H9 (cell line): Measurements from ENCODE around the gene PTPN3. TPM values are rescaled to one million over a fixed set of nuclear protein-coding genes. Genes with fewer than 3 reads are reported as not detected.

ENCODE experiments used
- DNase-seq: peaks from one replicate; pipeline ENCODE4 v3.0.0-alpha.2; 2017
- H2AFZ ChIP-seq: one replicate; pipeline ENCODE4 v1.6.1; 2013; ENCODE audit warnings: mild to moderate bottlenecking, low read length, control low read depth, moderate library complexity
- H2AK5ac ChIP-seq: 2 replicates; pipeline ENCODE4 v1.6.1; 2013; ENCODE audit warnings: low read length, control low read depth, mixed read lengths; ENCODE audit not compliant: insufficient read length
- H2BK120ac ChIP-seq: one replicate; pipeline ENCODE4 v1.6.1; 2013; ENCODE audit warnings: low read depth, mild to moderate bottlenecking, low read length, control low read depth, inconsistent platforms; ENCODE audit not compliant: poor library complexity, severe bottlenecking
- H2BK12ac ChIP-seq: 2 replicates; pipeline ENCODE4 v1.6.1; 2013; ENCODE audit warnings: low read length, control low read depth, mixed read lengths, low read depth; ENCODE audit not compliant: insufficient read length
- H2BK15ac ChIP-seq: 2 replicates; pipeline ENCODE4 v1.6.1; 2013; ENCODE audit warnings: low read depth, low read length, control low read depth
- H2BK20ac ChIP-seq: one replicate; pipeline ENCODE4 v1.6.1; 2013; ENCODE audit warnings: low read depth, mild to moderate bottlenecking, low read length, control low read depth, inconsistent platforms; ENCODE audit not compliant: poor library complexity, severe bottlenecking
- H2BK5ac ChIP-seq: 2 replicates; pipeline ENCODE4 v1.6.1; 2013; ENCODE audit warnings: low read length, control low read depth, mixed read lengths; ENCODE audit not compliant: insufficient read length
- H3K14ac ChIP-seq: 2 replicates; pipeline ENCODE4 v1.6.1; 2013; ENCODE audit warnings: low read length, control low read depth; ENCODE audit not compliant: insufficient read depth
- H3K18ac ChIP-seq: 2 replicates; pipeline ENCODE4 v1.6.1; 2013; ENCODE audit warnings: low read depth, mild to moderate bottlenecking, mixed read lengths, low read length, control low read depth; ENCODE audit not compliant: insufficient read length
- H3K23ac ChIP-seq: 2 replicates; pipeline ENCODE4 v1.6.1; 2013; ENCODE audit warnings: low read length, control low read depth, mixed read lengths, low read depth; ENCODE audit not compliant: insufficient read length
- H3K23me2 ChIP-seq: 2 replicates; pipeline ENCODE4 v1.6.1; 2013; ENCODE audit warnings: low read depth, mild to moderate bottlenecking, mixed read lengths, low read length, control low read depth; ENCODE audit not compliant: insufficient read length, poor library complexity, severe bottlenecking
- H3K27ac ChIP-seq: 2 replicates; pipeline ENCODE4 v1.5.1; 2013; ENCODE audit warnings: low read length, control low read depth, mixed read lengths, low read depth; ENCODE audit not compliant: insufficient read length
- H3K27me3 ChIP-seq: 2 replicates; pipeline ENCODE4 v1.6.1; 2013; ENCODE audit warnings: low read length, control low read depth, inconsistent platforms; ENCODE audit not compliant: insufficient read depth
- H3K4ac ChIP-seq: 2 replicates; pipeline ENCODE4 v1.6.1; 2013; ENCODE audit warnings: low read depth, mild to moderate bottlenecking, control low read depth, inconsistent platforms, low read length, moderate library complexity
- H3K4me1 ChIP-seq: 2 replicates; pipeline ENCODE4 v1.6.1; 2013; ENCODE audit warnings: low read length, control low read depth, inconsistent platforms; ENCODE audit not compliant: insufficient read depth
- H3K4me2 ChIP-seq: 2 replicates; pipeline ENCODE4 v1.6.1; 2013; ENCODE audit warnings: low read length, control low read depth, mixed read lengths; ENCODE audit not compliant: insufficient read length, insufficient read depth
- H3K56ac ChIP-seq: 2 replicates; pipeline ENCODE4 v1.6.1; 2013; ENCODE audit warnings: low read depth, mild to moderate bottlenecking, mixed read lengths, low read length, control low read depth; ENCODE audit not compliant: insufficient read length
- H3K79me1 ChIP-seq: 2 replicates; pipeline ENCODE4 v1.6.1; 2013; ENCODE audit warnings: low read depth, mild to moderate bottlenecking, moderate library complexity, low read length, control low read depth, inconsistent platforms; ENCODE audit not compliant: insufficient read depth, poor library complexity, severe bottlenecking
- H3K79me2 ChIP-seq: 2 replicates; pipeline ENCODE4 v1.6.1; 2013; ENCODE audit warnings: low read length, control low read depth, inconsistent platforms; ENCODE audit not compliant: insufficient read depth
- H3K9ac ChIP-seq: 2 replicates; pipeline ENCODE4 v1.6.1; 2013; ENCODE audit warnings: low read length, control low read depth, mixed read lengths; ENCODE audit not compliant: insufficient read length; ENCODE audit errors: extremely low read depth
- H3K9me3 ChIP-seq: one replicate; pipeline ENCODE4 v1.6.1; 2013; ENCODE audit warnings: low read depth, low read length, inconsistent platforms; ENCODE audit not compliant: control insufficient read depth
- H3T11ph ChIP-seq: one replicate; pipeline ENCODE4 v1.6.1; 2013; ENCODE audit warnings: mild to moderate bottlenecking, low read length, control low read depth, inconsistent platforms
- H4K20me1 ChIP-seq: one replicate; pipeline ENCODE4 v1.6.1; 2013; ENCODE audit not compliant: control insufficient read depth, insufficient read length, insufficient read depth
- H4K5ac ChIP-seq: 2 replicates; pipeline ENCODE4 v1.6.1; 2013; ENCODE audit warnings: low read depth, mild to moderate bottlenecking, mixed read lengths, low read length, control low read depth; ENCODE audit not compliant: insufficient read length
- H4K8ac ChIP-seq: replicated peaks from 2 replicates; pipeline ENCODE4 v1.6.1; 2013; ENCODE audit warnings: low read length, control low read depth, mixed read lengths, low read depth; ENCODE audit not compliant: insufficient read length
- H4K91ac ChIP-seq: 2 replicates; pipeline ENCODE4 v1.6.1; 2013; ENCODE audit warnings: low read depth, mild to moderate bottlenecking, moderate library complexity, mixed read lengths, low read length, control low read depth; ENCODE audit not compliant: insufficient read length
- H3K27ac Mint-ChIP-seq, 3 experiments: 2 replicates in 2 of 3; 3 replicates in 1 of 3; pipeline ENCODE4 v1.8.0; 2020 to 2021; ENCODE audit warnings: mixed read lengths in 3 of 3, mild to moderate bottlenecking in 1 of 3, moderate library complexity in 1 of 3
- H3K27me3 Mint-ChIP-seq: 2 replicates; pipeline ENCODE4 v1.8.0; 2021; ENCODE audit warnings: low read depth, mild to moderate bottlenecking, moderate library complexity, mixed read lengths
- H3K36me3 Mint-ChIP-seq, 3 experiments: 2 replicates in 2 of 3; 3 replicates in 1 of 3; pipeline ENCODE4 v1.8.0; 2020 to 2021; ENCODE audit warnings: low read depth in 3 of 3, mixed read lengths in 3 of 3; ENCODE audit not compliant: insufficient read depth in 1 of 3
- H3K4me1 Mint-ChIP-seq, 2 experiments: 2 replicates each; pipeline ENCODE4 v1.8.0; 2020; ENCODE audit warnings: mixed read lengths in 2 of 2
- H3K4me3 Mint-ChIP-seq, 2 experiments: 2 replicates in 1 of 2; 3 replicates in 1 of 2; pipeline ENCODE4 v1.8.0; 2020 to 2021; ENCODE audit warnings: mild to moderate bottlenecking in 2 of 2, mixed read lengths in 2 of 2, moderate library complexity in 1 of 2
- H3K9me3 Mint-ChIP-seq, 2 experiments: 2 replicates in 1 of 2; 3 replicates in 1 of 2; pipeline ENCODE4 v1.8.0; 2020; ENCODE audit warnings: mild to moderate bottlenecking in 2 of 2, mixed read lengths in 2 of 2, moderate library complexity in 1 of 2
- CTCF ChIP-seq: fragments of 200-600 bp; sonication (generic); conservative IDR thresholded peaks from 3 replicates; pipeline ENCODE4 v1.8.0; 2021; ENCODE audit warnings: antibody characterized with exemption, mild to moderate bottlenecking
- WGBS: extraction: QIAGEN DNeasy Blood & Tissue Kit; methylation state at CpG from one replicate; pipeline ENCODE4 v1.1.7; 2013; ENCODE audit warnings: missing lambda C conversion rate, low lambda C conversion rate, mixed read lengths; ENCODE audit not compliant: insufficient read length; ENCODE audit errors: extremely low coverage; 5-methylcytosine and 5-hydroxymethylcytosine counted together
- total RNA-seq: library from RNA; stranded (reverse); gene quantifications from 2 replicates; pipeline ENCODE4 v1.2.1, GENCODE V29; 2021

PTPN3 gene
- total RNA-seq, 1 experiment from 2014 or later = 2.6 TPM

- Histone ChIP-seq H2BK12ac (no peak overlapping the region), H4K5ac (no peak overlapping the region), H3K14ac (no peak overlapping the region), H3K79me2 (no peaks in the 10 kb centered on the region), H4K8ac (no peak overlapping the region), H2BK120ac (no peak overlapping the region), H3K9ac (no peak overlapping the region), H3K27ac (no peak overlapping the region), H2BK5ac (no peak overlapping the region), H2AFZ (no peak overlapping the region), H3K4me1 (no peaks in the 10 kb centered on the region), H3K79me1 (no peaks in the 10 kb centered on the region), H3K4me2 (no peak overlapping the region), H3T11ph (no peak overlapping the region), H2AK5ac (no peak overlapping the region), H3K56ac (no peak overlapping the region), H3K23ac (no peak overlapping the region), H3K9me3 (no peaks in the 10 kb centered on the region), H3K18ac (no peak overlapping the region), H2BK20ac (no peak overlapping the region), H3K27me3 (no peaks in the 10 kb centered on the region), H4K20me1 (no peaks in the 10 kb centered on the region), H3K4ac (no peak overlapping the region), H2BK15ac (no peak overlapping the region), H4K91ac (no peak overlapping the region), H3K23me2 (no peaks in the 10 kb centered on the region)
- H3K36me3 Mint-ChIP-seq = peaks cover 0 to 2% (median 0%) of the 10 kb centered on the region in 3 experiments; a peak in 3 of 7 replicates
- no peaks in the 10 kb centered on the region; a peak in 1 of 5 replicates for H3K9me3 Mint-ChIP-seq
- no peak for TF ChIP-seq CTCF
- H3K27ac Mint-ChIP-seq = no peak overlapping the region
- H3K4me1 Mint-ChIP-seq = no peaks in the 10 kb centered on the region
- no peaks in the 10 kb centered on the region; the same call in 1 of the 2 replicates for H3K27me3 Mint-ChIP-seq
- DNase-seq = no peak
- WGBS = no CpG with 5 or more reads among the region's 5 CpGs
- no peak overlapping the region for H3K4me3 Mint-ChIP-seq
These were observed 64.6 kb downstream of the PTPN3 start for GRCh38 chr9:109433476-109433875.
